Measurements from ENCODE around the gene BPIFB1. TPM values are rescaled to one million over a fixed set of nuclear protein-coding genes. Genes with fewer than 3 reads are reported as not detected.

BPIFB1 gene
- total and polyA plus RNA-seq, 2 of the 13 experiments (the other 11 are each of a cell fraction or from before 2014, with no cell fraction given) = 0.82 to 4.4 TPM

GRCh38 chr20:33282991-33283555 is at the start of gene BPIFB1 (continued):
- TF ChIP-seq ZHX2 (IDR thresholded peaks at IDR 0.05; ENCODE audit: low read depth) (no peak), ZHX2 (CRISPR knock-in tag; IDR thresholded peaks at IDR 0.05; ENCODE audit: borderline replicate concordance) (no peak), SP1 (IDR thresholded peaks at IDR 0.05) (no peak), SP1 (CRISPR knock-in tag; IDR thresholded peaks at IDR 0.05) (no peak), HIVEP1 (CRISPR knock-in tag; IDR thresholded peaks at IDR 0.05) (peak; percentile 85), PHF21A (CRISPR knock-in tag; IDR thresholded peaks at IDR 0.05) (peak; percentile 53; the same call in 1 of the 2 replicates), TMF1 (CRISPR knock-in tag; IDR thresholded peaks at IDR 0.05; ENCODE audit: low read depth) (0 out of 2 replicates have a peak, but pooled peaks have one; percentile 44), GTF3A (CRISPR knock-in tag; conservative IDR thresholded peaks at IDR 0.05) (no peak), ZNF883 (CRISPR knock-in tag; IDR thresholded peaks at IDR 0.05; ENCODE audit: not compliant biosample characterization) (peak; percentile 39), BORCS8-MEF2B (CRISPR knock-in tag; IDR thresholded peaks at IDR 0.05) (peak; percentile 87), ZNF484 (CRISPR knock-in tag; IDR thresholded peaks at IDR 0.05; ENCODE audit: borderline replicate concordance, low read depth) (0 out of 2 replicates have a peak, but pooled peaks have one; percentile 51), ZNF547 (CRISPR knock-in tag; IDR thresholded peaks at IDR 0.05) (0 out of 2 replicates have a peak, but pooled peaks have one; percentile 68), TARDBP (CRISPR knock-in tag; IDR thresholded peaks at IDR 0.05) (peak; percentile 63; the same call in 1 of the 2 replicates), MZF1 (CRISPR knock-in tag; IDR thresholded peaks at IDR 0.05; ENCODE audit: borderline replicate concordance) (0 out of 2 replicates have a peak, but pooled peaks have one; percentile 38), TERF1 (CRISPR knock-in tag; IDR thresholded peaks at IDR 0.05) (0 out of 2 replicates have a peak, but pooled peaks have one; percentile 50), ATF7 (IDR thresholded peaks at IDR 0.05) (no peak), ATF7 (CRISPR knock-in tag; IDR thresholded peaks at IDR 0.05) (peak; percentile 63; the same call in 1 of the 2 replicates), ZNF644 (CRISPR knock-in tag; IDR thresholded peaks at IDR 0.05; ENCODE audit: low read depth) (0 out of 2 replicates have a peak, but pooled peaks have one; percentile 6), ZKSCAN5 (CRISPR knock-in tag; IDR thresholded peaks at IDR 0.05) (peak; percentile 16; the same call in 1 of the 2 replicates), FOXA3 (CRISPR knock-in tag; IDR thresholded peaks at IDR 0.05) (peak; percentile 38), ZNF598 (CRISPR knock-in tag; IDR thresholded peaks at IDR 0.05; ENCODE audit: borderline replicate concordance) (0 out of 2 replicates have a peak, but pooled peaks have one; percentile 70), HMGA1 (CRISPR knock-in tag; conservative IDR thresholded peaks at IDR 0.05) (no peak), ARNT (IDR thresholded peaks at IDR 0.05) (no peak), KLF11 (CRISPR knock-in tag; IDR thresholded peaks at IDR 0.05) (no peak), IRF2 (CRISPR knock-in tag; IDR thresholded peaks at IDR 0.05) (peak; percentile 35; the same call in 1 of the 2 replicates), KDM3A (CRISPR knock-in tag; IDR thresholded peaks at IDR 0.05; ENCODE audit: low read depth) (peak; percentile 69; the same call in 1 of the 2 replicates), ZMYM2 (CRISPR knock-in tag; IDR thresholded peaks at IDR 0.05) (no peak)

Measured in HepG2 (cell line).